ENCODE results near the gene ZNF205. TPM values are rescaled to one million over a fixed set of nuclear protein-coding genes. Genes with fewer than 3 reads are reported as not detected.

The ZNF205 gene
- total and polyA plus RNA-seq, 2 of the 4 experiments (the other 2 are of a cell fraction) = 8.2 to 12.7 TPM

DNA sequence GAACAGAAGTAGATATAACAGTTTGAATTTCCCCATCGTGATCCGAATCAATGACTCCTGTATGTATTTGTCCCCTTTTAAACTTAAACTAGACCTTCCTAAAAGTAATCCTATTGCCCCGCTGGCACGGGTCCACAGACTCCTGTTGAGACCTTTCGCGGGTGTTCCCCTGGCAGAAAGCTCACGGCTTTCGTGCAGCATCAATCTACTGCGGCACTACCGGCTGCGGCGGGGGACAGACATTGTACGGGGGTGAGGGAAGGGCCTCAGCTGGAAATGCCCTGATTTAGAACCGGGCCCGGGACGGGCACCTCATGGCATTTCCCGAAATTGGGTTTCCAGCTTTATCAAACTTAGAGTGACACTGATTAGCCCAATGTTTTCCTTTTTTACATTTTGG is 32.4 kb upstream of the ZNF205 start:
- dilution Hi-C loops (cut with HindIII; ENCODE audit: low sequenced_read_pairs, unreplicated experiment) (no loop called here), intact Hi-C loops (cut with micrococcal nuclease) (no loop called here), in situ Hi-C loops (cut with MboI; ENCODE audit: low sequenced_read_pairs) (no loop called here)
- BruUV-seq (replicated peaks) = no TSS peak
- peaks cover 43% of the 10 kb centered on the region for H3K27me3 ChIP-seq (ENCODE audit: control insufficient read depth, insufficient read depth, low read length)
- H3K9me1 ChIP-seq (ENCODE audit: insufficient read depth, low read length) = no peaks in the 10 kb centered on the region
- H3K4ac ChIP-seq (ENCODE audit: low read depth, low read length) = no peak overlapping the region
- 91% methylated on average over 10 of the region's 17 CpGs; no CpG with 5 or more reads in 1 of the 2 experiments for WGBS, 2 experiments (ENCODE audit: extremely low coverage in 2 of 2, insufficient read length in 1 of 2)
- no peak overlapping the region for H2BK15ac ChIP-seq (ENCODE audit: low read depth, low read length)
- no peak overlapping the region for H3K4me3 ChIP-seq (ENCODE audit: insufficient read depth, low read depth, low read length)
- H2AK5ac ChIP-seq (ENCODE audit: low read depth, low read length) = no peak overlapping the region
- no peak overlapping the region for H3K23ac ChIP-seq (ENCODE audit: low read depth, low read length)
- no peak overlapping the region for H2AK9ac ChIP-seq (replicated peaks; ENCODE audit: low read depth, low read length, poor library complexity)
- H4K5ac ChIP-seq (ENCODE audit: low read depth, low read length) = no peak overlapping the region
- H3K9me3 ChIP-seq (ENCODE audit: control insufficient read depth, insufficient read depth, low read length) = no peaks in the 10 kb centered on the region
- H3K79me1 ChIP-seq (ENCODE audit: low read depth in 1 of 2, low read length in 2 of 2) = no peaks in the 10 kb centered on the region
- H2BK20ac ChIP-seq (ENCODE audit: low read depth, low read length) = no peak overlapping the region
- H2BK5ac ChIP-seq (ENCODE audit: low read depth, low read length, poor library complexity, severe bottlenecking) = no peak overlapping the region
- no peak overlapping the region for H4K8ac ChIP-seq (ENCODE audit: low read depth in 2 of 2, low read length in 2 of 2)
- no peaks in the 10 kb centered on the region for H3K36me3 ChIP-seq (ENCODE audit: control insufficient read depth, insufficient read depth, low read length)
- H3K4me2 ChIP-seq (ENCODE audit: low read depth, low read length) = no peak overlapping the region
- H3K56ac ChIP-seq (ENCODE audit: extremely low read depth, insufficient read depth, low read length) = no peak overlapping the region
- no peaks in the 10 kb centered on the region for H4K20me1 ChIP-seq (ENCODE audit: insufficient read depth, low read length)
- TF ChIP-seq USF2 (IDR thresholded peaks at IDR 0.05; ENCODE audit: low read depth, low read length) = no peak
- TF ChIP-seq BHLHE40 (IDR thresholded peaks at IDR 0.05; ENCODE audit: low read depth, low read length) = no peak
- TF ChIP-seq CHD1 (IDR thresholded peaks at IDR 0.05; ENCODE audit: low read depth, low read length) = no peak
- TF ChIP-seq NFE2L2 (IDR thresholded peaks at IDR 0.05; ENCODE audit: low read depth, low read length) = no peak
- TF ChIP-seq RCOR1 (IDR thresholded peaks at IDR 0.05; ENCODE audit: insufficient replicate concordance, low read length) = no peak
- TF ChIP-seq RAD21 (IDR thresholded peaks at IDR 0.05; ENCODE audit: low read length) = no peak
- TF ChIP-seq CEBPB (IDR thresholded peaks at IDR 0.05; ENCODE audit: low read depth, low read length) = no peak
- no peak for TF ChIP-seq RFX5 (IDR thresholded peaks at IDR 0.05; ENCODE audit: low read depth, low read length)
- TF ChIP-seq POLR2A (IDR thresholded peaks at IDR 0.05; ENCODE audit: low read depth, low read length) = no peak
- TF ChIP-seq ELK1 (IDR thresholded peaks at IDR 0.05; ENCODE audit: borderline replicate concordance, low read depth, low read length) = no peak
- TF ChIP-seq CTCF (conservative IDR thresholded peaks at IDR 0.05; ENCODE audit: low read depth, low read length) = no peak
- no peak for TF ChIP-seq MXI1 (IDR thresholded peaks at IDR 0.05; ENCODE audit: borderline replicate concordance, low read depth, low read length)
- no peak for TF ChIP-seq FOS (IDR thresholded peaks at IDR 0.05; ENCODE audit: low read depth, low read length)
- TF ChIP-seq MAFK (IDR thresholded peaks at IDR 0.05; ENCODE audit: low read depth, low read length) = no peak
- TF ChIP-seq SMC3 (IDR thresholded peaks at IDR 0.05; ENCODE audit: low read depth, low read length) = no peak
- POLR2A ChIA-PET (ENCODE audit: unreplicated experiment) = no interaction called here
- H4K91ac ChIP-seq (ENCODE audit: insufficient read depth, low read depth, low read length) = no peak overlapping the region
- no peak overlapping the region for H2AFZ ChIP-seq (replicated peaks; ENCODE audit: low read length, poor library complexity)
- no peak overlapping the region for H3K18ac ChIP-seq (ENCODE audit: low read depth, low read length)
- ATAC-seq (ENCODE audit: low read depth) = no peak
- no peak overlapping the region for H3K27ac ChIP-seq (ENCODE audit: insufficient read depth, low read length)
- H3K4me1 ChIP-seq (ENCODE audit: control insufficient read depth, insufficient read depth, low read length) = no peaks in the 10 kb centered on the region
- DNase-seq = no peak
- H3K14ac ChIP-seq (replicated peaks; ENCODE audit: low read depth, low read length) = no peak overlapping the region
- no peak overlapping the region for H3K9ac ChIP-seq (ENCODE audit: low read depth, low read length)
- no peak overlapping the region for H2BK120ac ChIP-seq (ENCODE audit: low read depth, low read length)
- CTCF ChIA-PET = no interaction called here
